H1 (cell line): Measurements from ENCODE around the gene STK39. TPM values are rescaled to one million over a fixed set of nuclear protein-coding genes. Genes with fewer than 3 reads are reported as not detected.

ENCODE experiments used
- CTCF ChIA-PET: fragments of 300-600 bp; sonication (Branson Sonifier 250); formaldehyde crosslinking; loops from one replicate; lab custom pipeline; 2021; ENCODE audit not compliant: partially characterized antibody; lab: Charles Lee
- POLR2A ChIA-PET: fragments of 300-600 bp; sonication (Branson Sonifier 250); formaldehyde crosslinking; loops from one replicate; lab custom pipeline; 2021; ENCODE audit warnings: inconsistent platforms; ENCODE audit not compliant: partially characterized antibody; lab: Charles Lee
- DNase-seq, 2 experiments: peaks; one replicate each; pipeline versions ENCODE4 v3.0.0 to v3.0.0-alpha.2; 2010 to 2022; ENCODE audit warnings: low spot score in 2 of 2, low read depth in 1 of 2, mixed read lengths in 1 of 2
- FAIRE-seq: peaks from 2 replicates; lab custom pipeline; 2011; peaks lifted over from hg19 to GRCh38; lab: Jason Lieb, UNC
- H2AFZ ChIP-seq: 2 replicates; pipeline ENCODE4 v1.8.1; 2012; ENCODE audit warnings: low read length, inconsistent platforms
- H2AK5ac ChIP-seq: 2 replicates; pipeline ENCODE4 v1.6.1; 2013; ENCODE audit warnings: low read depth, low read length
- H2BK120ac ChIP-seq: replicated peaks from 2 replicates; pipeline ENCODE3; 2013; ENCODE audit warnings: low read depth, low read length, inconsistent platforms
- H2BK12ac ChIP-seq: 2 replicates; pipeline ENCODE4 v1.6.1; 2013; ENCODE audit warnings: low read depth, low read length
- H2BK15ac ChIP-seq: 2 replicates; pipeline ENCODE4 v1.6.1; 2013; ENCODE audit warnings: low read length
- H2BK20ac ChIP-seq: 2 replicates; pipeline ENCODE4 v1.6.1; 2013; ENCODE audit warnings: low read length
- H2BK5ac ChIP-seq: 2 replicates; pipeline ENCODE4 v1.6.1; 2013; ENCODE audit warnings: low read depth, low read length
- H3K14ac ChIP-seq: 2 replicates; pipeline ENCODE4 v1.6.1; 2013; ENCODE audit warnings: inconsistent platforms; ENCODE audit not compliant: insufficient read length
- H3K18ac ChIP-seq: 2 replicates; pipeline ENCODE4 v1.6.1; 2013; ENCODE audit warnings: low read length; ENCODE audit errors: extremely low read depth
- H3K23ac ChIP-seq: 2 replicates; pipeline ENCODE4 v1.6.1; 2013; ENCODE audit warnings: inconsistent platforms; ENCODE audit not compliant: insufficient read length
- H3K23me2 ChIP-seq: 2 replicates; pipeline ENCODE4 v1.6.1; 2013; ENCODE audit warnings: low read depth, low read length
- H3K27ac ChIP-seq: 2 replicates; pipeline ENCODE4 v1.6.1; 2011; ENCODE audit warnings: low read depth, low read length, inconsistent platforms
- H3K27me3 ChIP-seq, 4 experiments: replicated peaks in 1 of 4; 1 replicate in 1 of 4; 2 replicates in 3 of 4; pipeline versions ENCODE4 v1.6.1 to v1.8.1; 2011 to 2013; ENCODE audit warnings: low read length in 3 of 4, mild to moderate bottlenecking in 3 of 4, inconsistent platforms in 2 of 4, mixed read lengths in 2 of 4, moderate library complexity in 1 of 4; ENCODE audit not compliant: control insufficient read depth in 3 of 4, insufficient read depth in 3 of 4; ENCODE audit errors: extremely low read depth in 1 of 4
- H3K36me3 ChIP-seq, 4 experiments: 2 replicates each; pipeline versions ENCODE4 v1.6.1 to v1.8.1; 2011 to 2013; ENCODE audit warnings: mild to moderate bottlenecking in 4 of 4, low read length in 3 of 4, moderate library complexity in 2 of 4, control low read depth in 1 of 4, inconsistent platforms in 1 of 4; ENCODE audit not compliant: insufficient read depth in 4 of 4, control insufficient read depth in 2 of 4
- H3K4ac ChIP-seq: replicated peaks from 2 replicates; pipeline ENCODE3; 2013; ENCODE audit warnings: low read length, low read depth, mixed read lengths, inconsistent platforms; ENCODE audit not compliant: insufficient read length
- H3K4me1 ChIP-seq, 4 experiments: replicated peaks in 1 of 4; 1 replicate in 1 of 4; 2 replicates in 3 of 4; pipeline versions ENCODE4 v1.6.1 to v1.8.1; 2011 to 2013; ENCODE audit warnings: low read length in 3 of 4, inconsistent platforms in 2 of 4, mixed read lengths in 1 of 4; ENCODE audit not compliant: insufficient read depth in 4 of 4, control insufficient read depth in 3 of 4
- H3K4me2 ChIP-seq, 2 experiments: 2 replicates each; pipeline versions ENCODE4 v1.6.1 to v1.8.1; 2011 to 2013; ENCODE audit warnings: low read depth in 2 of 2, low read length in 2 of 2, control low read depth in 1 of 2, inconsistent platforms in 1 of 2, mild to moderate bottlenecking in 1 of 2; ENCODE audit not compliant: insufficient read depth in 1 of 2
- H3K4me3 ChIP-seq, 4 experiments: fragments of 200-600, 300-600 bp in 1 of 4; sonication (generic), shearing (Covaris generic), sonication (Bioruptor Twin) in 1 of 4; 2 replicates each; pipeline versions ENCODE4 v1.5.1 to v1.8.1; 2011 to 2016; ENCODE audit warnings: low read length in 4 of 4, low read depth in 3 of 4, control low read depth in 2 of 4, inconsistent platforms in 2 of 4, mild to moderate bottlenecking in 2 of 4, mixed read lengths in 1 of 4, moderate library complexity in 1 of 4; ENCODE audit not compliant: insufficient read depth in 2 of 4; ENCODE audit errors: extremely low read depth in 1 of 4
- H3K56ac ChIP-seq: replicated peaks from 2 replicates; pipeline ENCODE3; 2013; ENCODE audit warnings: low read depth, mild to moderate bottlenecking, mixed read lengths, low read length, inconsistent platforms; ENCODE audit not compliant: insufficient read length
- H3K79me1 ChIP-seq: 2 replicates; pipeline ENCODE4 v1.6.1; 2013; ENCODE audit warnings: low read depth, low read length, control low read depth
- H3K79me2 ChIP-seq, 2 experiments: 2 replicates each; pipeline versions ENCODE4 v1.6.1 to v1.8.1; 2012 to 2013; ENCODE audit warnings: low read length in 2 of 2, mild to moderate bottlenecking in 2 of 2, inconsistent platforms in 1 of 2; ENCODE audit not compliant: insufficient read depth in 2 of 2, control insufficient read depth in 1 of 2
- H3K9ac ChIP-seq, 4 experiments: replicated peaks in 1 of 4; 1 replicate in 1 of 4; 2 replicates in 3 of 4; pipeline versions ENCODE4 v1.6.1 to v1.8.1; 2011 to 2013; ENCODE audit warnings: low read depth in 3 of 4, low read length in 3 of 4, control low read depth in 2 of 4, mild to moderate bottlenecking in 2 of 4, moderate library complexity in 2 of 4, inconsistent platforms in 1 of 4; ENCODE audit errors: extremely low read depth in 1 of 4
- H3K9me3 ChIP-seq, 2 experiments: 2 replicates each; pipeline versions ENCODE4 v1.6.1 to v1.8.1; 2012 to 2013; ENCODE audit warnings: mild to moderate bottlenecking in 2 of 2, moderate library complexity in 2 of 2, control low read depth in 1 of 2, inconsistent platforms in 1 of 2, low read depth in 1 of 2, low read length in 1 of 2, mixed read lengths in 1 of 2; ENCODE audit not compliant: insufficient read depth in 2 of 2
- H4K20me1 ChIP-seq, 2 experiments: replicated peaks in 1 of 2; 2 replicates each; pipeline versions ENCODE3 to v1.8.1; 2011 to 2013; ENCODE audit warnings: inconsistent platforms in 2 of 2, low read length in 2 of 2, mild to moderate bottlenecking in 1 of 2; ENCODE audit not compliant: insufficient read depth in 2 of 2, control insufficient read depth in 1 of 2
- H4K5ac ChIP-seq: 2 replicates; pipeline ENCODE4 v1.6.1; 2013; ENCODE audit warnings: low read length, low read depth, mixed read lengths, inconsistent platforms; ENCODE audit not compliant: insufficient read length
- H4K8ac ChIP-seq: 2 replicates; pipeline ENCODE4 v1.8.0; 2013; ENCODE audit warnings: mild to moderate bottlenecking, moderate library complexity, low read length, inconsistent platforms; ENCODE audit not compliant: insufficient read depth; ENCODE audit errors: extremely low read depth
- H4K91ac ChIP-seq: replicated peaks from 2 replicates; pipeline ENCODE3; 2013; ENCODE audit warnings: low read length, mixed read lengths, inconsistent platforms; ENCODE audit not compliant: insufficient read length
- HDAC2 ChIP-seq, 2 experiments: fragments of 300-600 bp in 1 of 2; sonication (generic) in 1 of 2; IDR thresholded peaks; 2 replicates each; pipeline ENCODE4 v1.6.1; 2011 to 2012; ENCODE audit warnings: low read depth in 2 of 2, low read length in 2 of 2, mild to moderate bottlenecking in 2 of 2, moderate library complexity in 2 of 2, borderline replicate concordance in 1 of 2, inconsistent platforms in 1 of 2
- KDM1A ChIP-seq: fragments of 200-600, 300-600 bp; sonication (generic); IDR thresholded peaks from 2 replicates; pipeline ENCODE4 v1.7.1; 2016; ENCODE audit warnings: mild to moderate bottlenecking, low read length, borderline replicate concordance
- RBBP5 ChIP-seq: IDR thresholded peaks from 2 replicates; pipeline ENCODE4 v1.7.1; 2012; ENCODE audit warnings: low read depth, mild to moderate bottlenecking, inconsistent platforms, low read length, moderate library complexity, borderline replicate concordance
- SP4 ChIP-seq: IDR thresholded peaks from 2 replicates; pipeline ENCODE4 v1.6.1; 2012; ENCODE audit warnings: low read length, inconsistent platforms
- SUZ12 ChIP-seq: fragments of 200-600 bp; sonication (generic); IDR thresholded peaks from 2 replicates; pipeline ENCODE4 v1.6.1; 2012; ENCODE audit warnings: mild to moderate bottlenecking, inconsistent platforms, low read length, moderate library complexity, mixed read lengths
- WGBS, 2 experiments: shearing (Covaris generic) in 1 of 2; methylation state at CpG; one replicate each; pipeline versions ENCODE4 v1.1.6 to v1.1.7; 2013 to 2015; ENCODE audit warnings: low lambda C conversion rate in 2 of 2, mixed read lengths in 2 of 2, inconsistent platforms in 1 of 2, low coverage in 1 of 2, missing lambda C conversion rate in 1 of 2; ENCODE audit not compliant: insufficient replicate concordance in 2 of 2, insufficient coverage in 1 of 2, insufficient read length in 1 of 2; ENCODE audit errors: extremely low coverage in 1 of 2, missing lambda C conversion rate in 1 of 2; 5-methylcytosine and 5-hydroxymethylcytosine counted together
- polyA plus RNA-seq, 7 experiments: library from polyadenylated mRNA; depleted of rRNA in 3 of 7; stranded (reverse) in 5 of 7; unstranded in 2 of 7; fragments of >200 nt in 5 of 7; fragments of 200-250 nt in 2 of 7; gene quantifications; 1 replicate in 5 of 7; 2 replicates in 1 of 7; 4 replicates in 1 of 7; pipeline versions ENCODE4 v1.2.1 to v1.2.3, GENCODE V29; 2011 to 2013; ENCODE audit warnings: missing spikeins in 2 of 7, mixed read lengths in 2 of 7
- total RNA-seq: library from RNA; stranded (reverse); fragmentation: NEBNext Ultra II Directional; extraction: Animal tissue kit (Norgen Biotek cat#: 25700); gene quantifications from 2 replicates; pipeline ENCODE4 v1.2.1, GENCODE V29; 2021
- TF ChIP-seq, protein P1 (sequence below): IDR thresholded peaks from 2 replicates; pipeline ENCODE4 v1.6.1; 2012; ENCODE audit warnings: inconsistent platforms
- TF ChIP-seq, protein P2 (sequence below): IDR thresholded peaks from 2 replicates; pipeline ENCODE4 v1.6.1; 2012; ENCODE audit warnings: inconsistent platforms
- TF ChIP-seq, protein P3 (sequence below): IDR thresholded peaks from 2 replicates; pipeline ENCODE4 v1.6.1; 2011; ENCODE audit warnings: low read depth, mild to moderate bottlenecking, low read length; ENCODE audit not compliant: insufficient read depth

The STK39 gene
- total and polyA plus RNA-seq, 2 of the 8 experiments (the other 6 are each of a cell fraction or from before 2014, with no cell fraction given): 13.7 to 23.8 TPM

DNA sequence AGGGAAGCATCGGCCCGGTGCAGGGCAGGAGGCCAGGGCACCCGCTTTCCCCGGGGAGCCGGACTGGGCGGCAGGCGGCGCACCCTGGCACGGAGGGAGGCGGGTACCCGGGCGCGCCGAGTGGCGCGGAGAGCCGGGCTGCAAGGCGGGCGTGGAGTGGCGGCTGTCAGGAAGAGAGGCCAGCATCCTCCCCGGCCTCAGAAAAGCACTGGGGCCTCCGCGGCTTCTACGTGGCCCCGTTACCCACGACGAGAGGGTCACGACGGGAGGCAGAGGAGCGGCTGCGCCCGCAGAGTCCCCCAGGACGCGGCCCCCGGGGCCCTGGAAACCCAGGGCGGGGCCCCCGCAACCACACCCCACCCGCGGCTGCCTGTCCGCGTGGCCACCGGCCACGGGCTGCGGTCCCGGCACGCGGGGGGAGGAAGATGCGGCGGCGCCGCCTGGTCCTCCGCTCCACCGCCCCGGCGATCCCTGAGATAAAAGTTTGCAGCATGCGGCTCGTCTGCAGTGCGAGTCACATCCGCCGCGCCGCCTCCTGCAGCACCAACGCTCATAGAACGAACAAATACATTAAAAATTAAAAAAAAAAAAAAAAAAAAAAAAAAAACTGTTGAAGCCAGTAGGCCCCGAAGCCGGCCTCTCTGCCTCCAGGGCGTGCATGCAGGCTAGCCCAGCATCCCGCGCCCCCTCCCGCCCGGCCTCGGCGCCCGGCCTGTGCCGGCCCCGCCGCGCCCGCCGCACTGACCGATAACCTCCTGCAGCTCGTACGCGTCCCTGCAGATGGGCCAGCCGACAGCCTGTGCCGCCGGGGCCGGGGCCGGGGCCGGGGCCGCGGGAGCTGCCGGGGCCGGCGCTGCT lies 683 bp downstream of the STK39 start:
- no peak overlapping the region for H2BK12ac ChIP-seq
- no peak overlapping the region for H2BK120ac ChIP-seq
- DNase-seq: peak in 1 of 2 experiments; percentile 73
- H2BK5ac ChIP-seq: no peak overlapping the region
- H4K20me1 ChIP-seq: peaks cover 5 to 7% of the 10 kb centered on the region in 2 experiments
- no peak for FAIRE-seq
- H3K4ac ChIP-seq: no peak overlapping the region
- H3K9me3 ChIP-seq: no peaks in the 10 kb centered on the region
- no peak overlapping the region for H2BK15ac ChIP-seq
- no peak overlapping the region for H2AK5ac ChIP-seq
- ChIA-PET CTCF (interaction anchor here (1.4 kb wide), 1 partner anchor 36 kb away, joined by 3 read pairs; no protein-coding TSS in a partner anchor), POLR2A (interaction anchor here (0.5 to 1.2 kb wide), 3 partner anchors 21 to 204 kb away, joined by 3 read pairs; no protein-coding TSS in a partner anchor)
- no peak overlapping the region for H3K14ac ChIP-seq
- no peak overlapping the region for H4K91ac ChIP-seq
- H3K9ac ChIP-seq: peak overlapping the region in 2 of 4 experiments; percentile 31 to 87; a peak in 2 of 7 replicates
- H3K79me2 ChIP-seq: 0 out of 4 replicates have a peak, but pooled peaks cover 0 to 11% of the 10 kb centered on the region in 2 experiments
- WGBS, 2 experiments: 1% methylated on average over 49 of the region's 95 CpGs; no CpG with 5 or more reads in 1 of the 2 experiments
- peaks cover 10% of the 10 kb centered on the region; the same call in 1 of the 2 replicates for H3K23me2 ChIP-seq
- H3K56ac ChIP-seq: no peak overlapping the region
- H3K36me3 ChIP-seq: no peaks in the 10 kb centered on the region
- H3K79me1 ChIP-seq: peaks cover under 1% of the 10 kb centered on the region; the same call in 1 of the 2 replicates
- no peaks in the 10 kb centered on the region for H3K27me3 ChIP-seq
- H3K27ac ChIP-seq: no peak overlapping the region
- H2BK20ac ChIP-seq: no peak overlapping the region
- peak overlapping the region; percentile 48; the same call in 1 of the 2 replicates for H3K18ac ChIP-seq
- peak overlapping the region; percentile 21; the same call in 1 of the 2 replicates for H4K8ac ChIP-seq
- no peak overlapping the region for H4K5ac ChIP-seq
- H3K23ac ChIP-seq: no peak overlapping the region
- peak overlapping the region; percentile 53 to 79 (median 72) for H3K4me3 ChIP-seq
- peaks cover 0 to 8% (median under 1%) of the 10 kb centered on the region in 4 experiments; a peak in 5 of 7 replicates for H3K4me1 ChIP-seq
- peak overlapping the region; percentile 85 to 89 for H3K4me2 ChIP-seq
- H2AFZ ChIP-seq: peak overlapping the region; percentile 6; the same call in 1 of the 2 replicates
- TF ChIP-seq, protein P1, sequence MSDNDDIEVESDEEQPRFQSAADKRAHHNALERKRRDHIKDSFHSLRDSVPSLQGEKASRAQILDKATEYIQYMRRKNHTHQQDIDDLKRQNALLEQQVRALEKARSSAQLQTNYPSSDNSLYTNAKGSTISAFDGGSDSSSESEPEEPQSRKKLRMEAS: peak; percentile 44; the same call in 1 of the 2 replicates
- TF ChIP-seq, protein P2, sequence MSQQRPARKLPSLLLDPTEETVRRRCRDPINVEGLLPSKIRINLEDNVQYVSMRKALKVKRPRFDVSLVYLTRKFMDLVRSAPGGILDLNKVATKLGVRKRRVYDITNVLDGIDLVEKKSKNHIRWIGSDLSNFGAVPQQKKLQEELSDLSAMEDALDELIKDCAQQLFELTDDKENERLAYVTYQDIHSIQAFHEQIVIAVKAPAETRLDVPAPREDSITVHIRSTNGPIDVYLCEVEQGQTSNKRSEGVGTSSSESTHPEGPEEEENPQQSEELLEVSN: peak; percentile 46
- TF ChIP-seq RBBP5 (peak; percentile 74; the same call in 1 of the 2 replicates), SP4 (no peak), SUZ12 (no peak), HDAC2 (IDR thresholded peaks at IDR 0.05; ENCODE audit: borderline replicate concordance in 1 of 2, low read depth in 2 of 2, low read length in 2 of 2) (peak; percentile 21 to 78; a peak in 2 of 4 replicates), KDM1A (peak; percentile 27; the same call in 1 of the 2 replicates)
- TF ChIP-seq, protein P3, sequence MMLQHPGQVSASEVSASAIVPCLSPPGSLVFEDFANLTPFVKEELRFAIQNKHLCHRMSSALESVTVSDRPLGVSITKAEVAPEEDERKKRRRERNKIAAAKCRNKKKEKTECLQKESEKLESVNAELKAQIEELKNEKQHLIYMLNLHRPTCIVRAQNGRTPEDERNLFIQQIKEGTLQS: no peak
